Breast epithelium (tissue), 4 donors: ENCODE measurements around the gene MRPL9. TPM values are rescaled to one million over a fixed set of nuclear protein-coding genes. Genes with fewer than 3 reads are reported as not detected.

Experiments
- DNase-seq, 2 donors: peaks; one replicate each; pipeline ENCODE4 v3.0.0-alpha.2; 2019; ENCODE audit warnings: low spot score in 2 of 2
- H3K27ac ChIP-seq, 2 donors: fragments of 200-600 bp; sonication (generic) in 1 of 2; one replicate each; pipeline ENCODE4 v1.5.1; 2016 to 2019; ENCODE audit warnings: mild to moderate bottlenecking in 1 of 2
- H3K27me3 ChIP-seq, 2 donors: fragments of 200-600 bp; sonication (generic) in 1 of 2; one replicate each; pipeline versions ENCODE4 v1.5.1 to v1.6.0; 2017 to 2019; ENCODE audit warnings: control low read depth in 1 of 2, mild to moderate bottlenecking in 1 of 2
- H3K36me3 ChIP-seq: fragments of 200-600 bp; one replicate; pipeline ENCODE4 v1.5.1; 2019
- H3K4me1 ChIP-seq, 2 donors: fragments of 200-600 bp; sonication (generic); one replicate each; pipeline ENCODE4 v1.5.1; 2016 to 2019; ENCODE audit warnings: control low read depth in 1 of 2
- H3K4me3 ChIP-seq, 3 donors: fragments of 200-600 bp; sonication (generic); 1 replicate in 2 of 3; 2 replicates in 1 of 3; pipeline ENCODE4 v1.5.1; 2016 to 2019; ENCODE audit warnings: mild to moderate bottlenecking in 3 of 3, moderate library complexity in 2 of 3
- H3K9me3 ChIP-seq, 2 donors: fragments of 200-600 bp; sonication (generic) in 1 of 2; one replicate each; pipeline ENCODE4 v1.5.1; 2016 to 2019; ENCODE audit warnings: control low read depth in 1 of 2
- POLR2A ChIP-seq: fragments of 450-650 bp; IDR thresholded peaks from one replicate; pipeline ENCODE4 v1.6.1; 2016; ENCODE audit warnings: antibody characterized with exemption, mild to moderate bottlenecking, moderate library complexity
- POLR2AphosphoS5 ChIP-seq, 3 donors: sonication (generic); formaldehyde crosslinking; IDR thresholded peaks; one replicate each; pipeline ENCODE4 v1.6.1; 2017; ENCODE audit warnings: antibody characterized with exemption in 3 of 3
- intact Hi-C: fragments of 100-400 bp; cut with DNase I; formaldehyde crosslinking; loops from one replicate; pipeline ENCODE4 v1.15.1; 2023; ENCODE audit warnings: low total_unique reads
- total RNA-seq, 3 donors: library from RNA; depleted of rRNA; stranded (reverse); fragments of >200 nt; gene quantifications; one replicate each; pipeline ENCODE4 v1.1.0, GENCODE V29; 2016
- TF ChIP-seq, protein P1 (sequence below), 3 donors: fragments of 450-650 bp; IDR thresholded peaks; one replicate each; pipeline ENCODE4 v1.5.1; 2016 to 2017; ENCODE audit warnings: antibody characterized with exemption in 3 of 3, mild to moderate bottlenecking in 3 of 3, moderate library complexity in 3 of 3

Gene MRPL9
- total RNA-seq, 3 donors from 2014 or later = 58.3 to 68.5 (median 66.9) TPM

DNA sequence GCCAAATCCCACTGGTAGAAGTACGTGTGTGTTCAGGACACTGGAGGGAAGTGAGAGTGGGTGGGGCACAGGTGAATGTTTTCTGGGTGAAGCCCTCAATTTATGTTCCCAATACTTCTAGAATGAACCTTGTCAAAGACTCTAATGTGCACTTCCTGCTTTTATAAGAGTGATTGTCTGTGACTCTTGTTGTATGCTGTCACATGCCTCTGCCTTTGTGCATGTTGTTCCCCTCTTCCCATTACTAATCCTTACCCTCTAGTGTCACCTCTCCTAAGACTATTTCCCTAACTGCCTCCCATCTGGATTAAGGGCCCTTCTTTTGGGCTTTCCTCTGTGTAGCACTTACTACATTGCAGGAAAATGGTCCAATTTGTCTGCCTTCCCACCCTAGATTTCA lies 44.5 kb upstream of the MRPL9 start:
- Histone ChIP-seq H3K27ac (no peak overlapping the region), H3K36me3 (no peaks in the 10 kb centered on the region), H3K27me3 (no peaks in the 10 kb centered on the region), H3K4me1 (no peaks in the 10 kb centered on the region), H3K4me3 (no peak overlapping the region), H3K9me3 (no peaks in the 10 kb centered on the region)
- intact Hi-C loops = loop anchor here (5.0 kb wide), 1 partner anchor 1345 kb away; no protein-coding TSS in a partner anchor
- no peak for TF ChIP-seq POLR2AphosphoS5 (IDR thresholded peaks at IDR 0.05)
- no peak for TF ChIP-seq POLR2A
- TF ChIP-seq, protein P1, sequence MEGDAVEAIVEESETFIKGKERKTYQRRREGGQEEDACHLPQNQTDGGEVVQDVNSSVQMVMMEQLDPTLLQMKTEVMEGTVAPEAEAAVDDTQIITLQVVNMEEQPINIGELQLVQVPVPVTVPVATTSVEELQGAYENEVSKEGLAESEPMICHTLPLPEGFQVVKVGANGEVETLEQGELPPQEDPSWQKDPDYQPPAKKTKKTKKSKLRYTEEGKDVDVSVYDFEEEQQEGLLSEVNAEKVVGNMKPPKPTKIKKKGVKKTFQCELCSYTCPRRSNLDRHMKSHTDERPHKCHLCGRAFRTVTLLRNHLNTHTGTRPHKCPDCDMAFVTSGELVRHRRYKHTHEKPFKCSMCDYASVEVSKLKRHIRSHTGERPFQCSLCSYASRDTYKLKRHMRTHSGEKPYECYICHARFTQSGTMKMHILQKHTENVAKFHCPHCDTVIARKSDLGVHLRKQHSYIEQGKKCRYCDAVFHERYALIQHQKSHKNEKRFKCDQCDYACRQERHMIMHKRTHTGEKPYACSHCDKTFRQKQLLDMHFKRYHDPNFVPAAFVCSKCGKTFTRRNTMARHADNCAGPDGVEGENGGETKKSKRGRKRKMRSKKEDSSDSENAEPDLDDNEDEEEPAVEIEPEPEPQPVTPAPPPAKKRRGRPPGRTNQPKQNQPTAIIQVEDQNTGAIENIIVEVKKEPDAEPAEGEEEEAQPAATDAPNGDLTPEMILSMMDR (IDR thresholded peaks at IDR 0.05) = no peak
- DNase-seq = no peak

DNA sequence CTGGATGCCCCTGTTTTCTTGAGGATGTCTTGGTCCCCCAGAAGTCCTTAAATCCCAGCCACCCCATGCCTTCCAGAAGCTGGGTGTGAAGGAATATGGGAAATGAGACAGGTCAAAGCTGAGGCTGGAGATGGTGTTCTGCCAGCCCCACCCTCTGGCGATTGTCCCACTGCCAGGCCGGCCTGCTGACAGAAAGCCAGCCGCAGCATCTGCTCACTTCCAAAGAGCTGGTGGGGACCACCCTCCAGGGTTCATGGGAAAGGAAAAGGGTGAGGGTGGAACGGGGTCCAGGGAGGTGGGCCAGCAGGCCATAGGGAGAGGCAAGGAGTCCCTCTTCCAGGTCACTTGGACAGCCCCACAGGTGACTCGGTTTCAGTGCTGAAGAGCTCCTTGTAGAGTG lies 43.8 kb upstream of the MRPL9 start:
- Histone ChIP-seq H3K27ac (no peak overlapping the region), H3K9me3 (no peaks in the 10 kb centered on the region), H3K27me3 (no peaks in the 10 kb centered on the region), H3K4me3 (no peak overlapping the region), H3K36me3 (no peaks in the 10 kb centered on the region), H3K4me1 (no peaks in the 10 kb centered on the region)
- TF ChIP-seq, protein P1 (IDR thresholded peaks at IDR 0.05) = no peak
- no peak for TF ChIP-seq POLR2A
- TF ChIP-seq POLR2AphosphoS5 (IDR thresholded peaks at IDR 0.05) = no peak
- DNase-seq = no peak
- intact Hi-C loops = loop anchor here (5.0 kb wide), 1 partner anchor 1345 kb away; no protein-coding TSS in a partner anchor

DNA sequence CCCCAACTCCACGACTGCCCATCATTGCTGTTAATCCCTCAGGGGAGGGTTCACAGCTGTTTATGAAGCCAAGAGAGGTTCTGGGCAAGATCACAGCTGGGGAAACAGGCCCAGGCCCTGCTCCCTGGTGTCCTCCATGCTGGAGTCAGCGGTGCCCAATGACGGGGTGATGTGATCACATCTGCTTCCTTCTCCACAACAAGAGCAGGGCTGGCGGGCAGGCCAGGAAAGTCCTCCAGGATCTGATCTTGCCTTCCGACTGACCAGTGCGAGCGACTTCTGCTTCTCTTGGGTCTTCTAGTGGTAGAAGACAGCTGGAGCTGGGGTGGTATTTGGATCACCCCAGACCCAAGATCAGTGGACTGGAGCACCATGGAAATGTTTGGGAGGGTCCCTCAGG lies 42.9 kb upstream of the MRPL9 start:
- TF ChIP-seq POLR2A (no peak), POLR2AphosphoS5 (IDR thresholded peaks at IDR 0.05) (no peak)
- TF ChIP-seq, protein P1 (IDR thresholded peaks at IDR 0.05) = no peak

DNA sequence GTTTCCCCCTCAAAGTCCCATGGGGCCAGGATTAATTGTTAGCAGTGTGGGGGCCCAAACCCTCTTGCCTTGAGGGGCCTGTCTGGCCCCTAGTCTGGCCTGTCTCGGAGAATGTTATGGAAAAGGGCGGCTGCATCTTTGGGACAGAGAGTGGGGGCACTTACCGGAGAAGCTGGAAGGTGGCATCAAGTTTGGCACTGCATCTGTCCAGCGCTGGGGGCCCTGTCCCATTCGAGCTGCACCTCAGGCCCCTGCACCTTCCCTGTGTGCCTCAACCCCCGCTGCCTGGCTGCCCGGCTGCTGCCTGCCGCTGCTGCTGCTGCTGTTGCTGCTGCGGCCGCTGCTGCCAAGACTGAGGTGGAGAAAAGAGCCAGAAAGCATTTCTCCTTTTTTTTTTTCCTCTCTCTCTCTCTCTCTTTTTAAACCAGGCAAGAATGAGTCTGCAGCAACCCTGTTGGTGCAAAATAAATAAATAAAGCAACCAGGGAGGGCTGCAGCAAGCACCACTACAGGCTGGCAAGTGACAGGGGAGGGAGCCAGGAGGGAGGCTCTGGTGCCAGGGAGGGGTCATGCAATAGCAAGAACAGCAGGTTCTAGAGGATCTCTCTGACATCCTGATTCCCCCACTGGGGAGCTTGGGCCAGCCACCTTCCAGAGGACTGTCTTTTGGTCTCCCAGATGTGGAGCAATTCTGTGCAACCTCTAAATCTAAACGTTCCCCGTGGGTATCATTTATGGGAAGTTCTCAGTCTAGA lies 41.9 kb upstream of the MRPL9 start, which contains the start of gene LINGO4:
Gene LINGO4, minus strand, starts transcription at position 354 of the 755 bp plus-strand sequence. CDS start 2,715 bp downstream, outside the sequence.
- no peak for TF ChIP-seq POLR2AphosphoS5 (IDR thresholded peaks at IDR 0.05)
- TF ChIP-seq, protein P1 (IDR thresholded peaks at IDR 0.05) = no peak
- TF ChIP-seq POLR2A = no peak
- DNase-seq = no peak
- no peaks in the 10 kb centered on the region for H3K9me3 ChIP-seq
- H3K27me3 ChIP-seq = no peaks in the 10 kb centered on the region
- no peak within 1 kb of the TSS for H3K27ac ChIP-seq
- no peaks in the 10 kb centered on the region for H3K36me3 ChIP-seq
- H3K4me3 ChIP-seq = no peak within 1 kb of the TSS
- intact Hi-C loops = loop anchor here (5.0 kb wide), 1 partner anchor 1343 kb away; no protein-coding TSS in a partner anchor
- no peaks in the 10 kb centered on the region for H3K4me1 ChIP-seq

More for the DNA sequence above, 42.9 kb upstream of the MRPL9 start:
- no peak overlapping the region for H3K4me3 ChIP-seq
- H3K36me3 ChIP-seq = no peaks in the 10 kb centered on the region
- intact Hi-C loops = loop anchor here (5.0 kb wide), 1 partner anchor 1344 kb away; no protein-coding TSS in a partner anchor
- no peak overlapping the region for H3K27ac ChIP-seq
- H3K9me3 ChIP-seq = no peaks in the 10 kb centered on the region
- no peak for DNase-seq
- H3K4me1 ChIP-seq = no peaks in the 10 kb centered on the region
- H3K27me3 ChIP-seq = no peaks in the 10 kb centered on the region

DNA sequence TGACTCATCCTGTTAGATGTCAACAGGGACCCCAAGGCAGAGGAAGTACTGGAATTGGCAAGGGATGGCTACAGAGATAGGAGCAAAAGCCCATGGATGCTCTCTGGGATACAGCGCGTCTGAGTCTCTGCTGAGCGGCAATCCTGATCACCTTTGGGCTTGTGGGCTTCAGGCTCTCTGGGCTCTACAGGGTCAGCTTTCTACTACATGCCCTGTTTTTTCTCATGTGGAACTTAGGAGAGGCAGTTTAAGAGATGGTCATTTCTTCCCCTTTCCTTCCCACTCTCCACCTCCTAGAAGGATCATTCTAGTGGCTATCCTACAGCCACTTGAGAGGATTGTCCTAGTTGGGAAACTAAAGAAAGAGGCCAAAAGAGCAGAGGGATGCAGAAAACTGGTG lies 40.6 kb upstream of the MRPL9 start:
- H3K4me3 ChIP-seq = no peak overlapping the region
- no peaks in the 10 kb centered on the region for H3K36me3 ChIP-seq
- intact Hi-C loops = no loop called here
- no peak overlapping the region for H3K27ac ChIP-seq
- TF ChIP-seq POLR2AphosphoS5 (IDR thresholded peaks at IDR 0.05) = no peak
- TF ChIP-seq, protein P1 (IDR thresholded peaks at IDR 0.05) = no peak
- no peak for TF ChIP-seq POLR2A
- no peaks in the 10 kb centered on the region for H3K27me3 ChIP-seq
- H3K4me1 ChIP-seq = no peaks in the 10 kb centered on the region
- H3K9me3 ChIP-seq = no peaks in the 10 kb centered on the region
- DNase-seq = no peak
